ENCODE results near the gene NIT1.

NIT1 gene

GRCh38 chr1:161085165-161085564 is 32.7 kb upstream of the NIT1 start:
- DNase-seq (ENCODE audit: extremely low read depth, low read depth): no peak
- H3K4me3 ChIP-seq (replicated peaks; ENCODE audit: low read depth, low read length): no peak overlapping the region
- no peak for TF ChIP-seq CTCF (IDR thresholded peaks at IDR 0.05; ENCODE audit: low read depth, low read length, missing control alignments)

GRCh38 chr1:161086457-161086856 is 31.4 kb upstream of the NIT1 start:
- no peak for TF ChIP-seq CTCF (IDR thresholded peaks at IDR 0.05; ENCODE audit: low read depth, low read length, missing control alignments)

GRCh38 chr1:161088587-161089110 is 29.3 kb upstream of the NIT1 start:
- no peak for TF ChIP-seq CTCF (IDR thresholded peaks at IDR 0.05; ENCODE audit: low read depth, low read length, missing control alignments)
- H3K4me3 ChIP-seq (replicated peaks; ENCODE audit: low read depth, low read length): no peak overlapping the region
- DNase-seq (ENCODE audit: extremely low read depth, low read depth): no peak

More at GRCh38 chr1:161086457-161086856, 31.4 kb upstream of the NIT1 start:
- DNase-seq (ENCODE audit: extremely low read depth, low read depth): no peak
- no peak overlapping the region for H3K4me3 ChIP-seq (replicated peaks; ENCODE audit: low read depth, low read length)

- no peak for TF ChIP-seq CTCF (IDR thresholded peaks at IDR 0.05; ENCODE audit: low read depth, low read length, missing control alignments)
- H3K4me3 ChIP-seq (replicated peaks; ENCODE audit: low read depth, low read length): no peak within 1 kb of the TSS
- no peak for DNase-seq (ENCODE audit: extremely low read depth, low read depth)
Observed at GRCh38 chr1:161089251-161089924, 28.5 kb upstream of the NIT1 start, which contains the start of gene NECTIN4. TSS of gene NECTIN4 (minus strand) at chr1:161089558. CDS start at chr1:161089296, 262 bp downstream.

- TF ChIP-seq CTCF (IDR thresholded peaks at IDR 0.05; ENCODE audit: low read depth, low read length, missing control alignments): no peak
- no peak overlapping the region for H3K4me3 ChIP-seq (replicated peaks; ENCODE audit: low read depth, low read length)
- no peak for DNase-seq (ENCODE audit: extremely low read depth, low read depth)
Observed at GRCh38 chr1:161089938-161090337, 28.0 kb upstream of the NIT1 start.

- DNase-seq (ENCODE audit: extremely low read depth, low read depth): no peak
- no peak for TF ChIP-seq CTCF (IDR thresholded peaks at IDR 0.05; ENCODE audit: low read depth, low read length, missing control alignments)
- no peak overlapping the region for H3K4me3 ChIP-seq (replicated peaks; ENCODE audit: low read depth, low read length)
Observed at GRCh38 chr1:161090617-161091016, 27.3 kb upstream of the NIT1 start.

Measured in HFF-Myc (cell line).